Measurements from ENCODE around the gene PRSS27.
A peak's percentile ranks its signal among the peaks of the same experiment; 100 is the strongest.

DNA sequence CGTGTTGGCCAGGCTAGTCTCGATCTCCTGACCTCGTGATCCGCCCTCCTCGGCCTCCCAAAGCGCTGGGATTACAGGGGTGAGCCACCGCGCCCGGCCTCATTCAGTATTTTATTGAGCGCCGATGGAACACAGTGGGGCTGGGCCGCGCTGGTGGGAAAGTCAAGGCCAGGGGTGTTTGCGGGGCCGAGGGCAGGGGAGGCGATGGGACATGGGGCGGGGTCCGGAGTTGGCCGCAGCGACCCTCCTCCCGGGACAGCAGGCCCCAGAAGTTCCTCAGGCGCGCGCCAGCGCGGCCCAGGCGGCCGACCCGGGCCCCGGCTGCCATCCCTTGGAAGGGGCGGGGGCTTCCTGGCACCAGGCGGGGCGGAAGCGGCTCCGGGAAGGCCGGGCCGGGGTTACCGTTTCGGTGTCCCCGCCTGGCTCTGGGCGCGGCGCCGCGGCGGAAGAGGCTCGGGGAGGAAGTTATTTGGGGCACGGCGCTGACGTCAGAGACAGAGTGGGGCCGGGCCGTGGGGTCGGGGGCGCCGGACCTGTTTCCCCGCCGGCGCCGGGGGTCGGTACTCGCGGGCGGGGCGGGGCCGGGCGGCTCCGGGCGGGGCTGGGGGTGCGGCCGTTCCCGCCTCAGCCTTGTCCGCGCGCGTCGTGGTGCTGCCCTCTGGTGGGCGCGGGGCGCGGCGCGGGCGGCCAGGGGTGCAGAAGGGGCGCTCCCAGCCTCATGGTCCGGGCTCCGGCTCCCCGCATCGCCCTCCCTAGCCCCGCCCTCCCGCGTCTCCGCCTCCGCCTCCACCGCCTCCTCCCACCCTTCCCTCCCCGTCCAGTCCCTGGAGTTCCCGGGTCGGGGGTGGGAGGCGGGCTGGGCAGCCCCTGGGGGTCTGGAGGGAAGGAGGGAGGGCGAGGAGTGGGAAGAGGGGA, 952 bp upstream of the PRSS27 start:
- TF ChIP-seq, protein P1, sequence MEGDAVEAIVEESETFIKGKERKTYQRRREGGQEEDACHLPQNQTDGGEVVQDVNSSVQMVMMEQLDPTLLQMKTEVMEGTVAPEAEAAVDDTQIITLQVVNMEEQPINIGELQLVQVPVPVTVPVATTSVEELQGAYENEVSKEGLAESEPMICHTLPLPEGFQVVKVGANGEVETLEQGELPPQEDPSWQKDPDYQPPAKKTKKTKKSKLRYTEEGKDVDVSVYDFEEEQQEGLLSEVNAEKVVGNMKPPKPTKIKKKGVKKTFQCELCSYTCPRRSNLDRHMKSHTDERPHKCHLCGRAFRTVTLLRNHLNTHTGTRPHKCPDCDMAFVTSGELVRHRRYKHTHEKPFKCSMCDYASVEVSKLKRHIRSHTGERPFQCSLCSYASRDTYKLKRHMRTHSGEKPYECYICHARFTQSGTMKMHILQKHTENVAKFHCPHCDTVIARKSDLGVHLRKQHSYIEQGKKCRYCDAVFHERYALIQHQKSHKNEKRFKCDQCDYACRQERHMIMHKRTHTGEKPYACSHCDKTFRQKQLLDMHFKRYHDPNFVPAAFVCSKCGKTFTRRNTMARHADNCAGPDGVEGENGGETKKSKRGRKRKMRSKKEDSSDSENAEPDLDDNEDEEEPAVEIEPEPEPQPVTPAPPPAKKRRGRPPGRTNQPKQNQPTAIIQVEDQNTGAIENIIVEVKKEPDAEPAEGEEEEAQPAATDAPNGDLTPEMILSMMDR (IDR thresholded peaks at IDR 0.05; ENCODE audit: low read depth, low read length, poor library complexity, severe bottlenecking), result peak; percentile 30
- no peak for TF ChIP-seq EZH2phosphoT487 (IDR thresholded peaks at IDR 0.05; ENCODE audit: borderline replicate concordance, low read length)

Measured in DOHH2 (cell line).